HepG2 (cell line): ENCODE measurements around the gene CBR4. TPM values are rescaled to one million over a fixed set of nuclear protein-coding genes. Genes with fewer than 3 reads are reported as not detected.

Experiments
- ARID3A ChIP-seq: IDR thresholded peaks from 2 replicates; pipeline ENCODE4 v1.6.1; 2012; ENCODE audit warnings: low read depth, low read length, improper control_type of control experiment
- ATF1 ChIP-seq: IDR thresholded peaks from 2 replicates; pipeline ENCODE4 v1.6.1; 2016; ENCODE audit warnings: mild to moderate bottlenecking, control low read depth
- CEBPB ChIP-seq: IDR thresholded peaks from 2 replicates; pipeline ENCODE4 v1.6.1; 2011; ENCODE audit warnings: low read depth, low read length, improper control_type of control experiment, borderline replicate concordance
- FOSL2 ChIP-seq: sonication (generic); formaldehyde crosslinking; IDR thresholded peaks from 2 replicates; pipeline ENCODE4 v1.4.0; 2020; ENCODE audit warnings: missing genetic modification reagents
- GTF2F1 ChIP-seq: fragments of 150-350 bp; IDR thresholded peaks from 2 replicates; pipeline ENCODE4 v1.6.1; 2014; ENCODE audit warnings: low read length
- HDAC2 ChIP-seq: sonication (generic); formaldehyde crosslinking; IDR thresholded peaks from 2 replicates; pipeline ENCODE4 v1.4.0; 2020; ENCODE audit warnings: missing genetic modification reagents
- HHEX ChIP-seq: IDR thresholded peaks from 2 replicates; pipeline ENCODE4 v1.6.1; 2016; ENCODE audit warnings: control low read depth
- HNF4A ChIP-seq: sonication (generic); formaldehyde crosslinking; IDR thresholded peaks from 2 replicates; pipeline ENCODE4 v1.4.0; 2020; ENCODE audit warnings: missing genetic modification reagents
- IKZF4 ChIP-seq: sonication (generic); formaldehyde crosslinking; IDR thresholded peaks from 2 replicates; pipeline ENCODE4 v1.5.1; 2020; ENCODE audit warnings: borderline replicate concordance, mild to moderate bottlenecking, low read depth, missing genetic modification reagents; ENCODE audit errors: not compliant biosample characterization
- MED1 ChIP-seq: sonication (generic); formaldehyde crosslinking; IDR thresholded peaks from 2 replicates; pipeline ENCODE4 v1.4.0; 2020; ENCODE audit warnings: missing genetic modification reagents
- NFE2L2 ChIP-seq: fragments of 150-350 bp; IDR thresholded peaks from 2 replicates; pipeline ENCODE4 v1.6.1; 2014; ENCODE audit warnings: low read length
- NR1H2 ChIP-seq: sonication (generic); formaldehyde crosslinking; IDR thresholded peaks from 2 replicates; pipeline ENCODE4 v1.8.1; 2022; ENCODE audit warnings: low read depth, missing genetic modification reagents, borderline replicate concordance
- SRSF1 ChIP-seq: fragments of 200-400 bp; formaldehyde crosslinking; optimal IDR thresholded peaks from 2 replicates; pipeline ENCODE3; 2017; ENCODE audit warnings: mild to moderate bottlenecking, low read depth, low read length, moderate library complexity
- TBL1XR1 ChIP-seq: fragments of 150-350 bp; IDR thresholded peaks from 2 replicates; pipeline ENCODE4 v1.6.1; 2014; ENCODE audit warnings: borderline replicate concordance, low read length; ENCODE audit not compliant: partially characterized antibody
- THAP11 ChIP-seq: IDR thresholded peaks from 2 replicates; pipeline ENCODE4 v1.6.1; 2016; ENCODE audit warnings: missing biosample characterization, missing genetic modification reagents
- ZBTB7A ChIP-seq: sonication (generic); formaldehyde crosslinking; IDR thresholded peaks from 2 replicates; pipeline ENCODE4 v1.8.0; 2022; ENCODE audit warnings: mild to moderate bottlenecking, missing genetic modification reagents
- ZFP62 ChIP-seq: sonication (generic); formaldehyde crosslinking; IDR thresholded peaks from 2 replicates; pipeline ENCODE4 v1.4.0; 2020; ENCODE audit warnings: missing genetic modification reagents
- ZNF407 ChIP-seq: sonication (generic); formaldehyde crosslinking; IDR thresholded peaks from one replicate; pipeline ENCODE4 v1.5.1; 2020; ENCODE audit warnings: mild to moderate bottlenecking, missing genetic modification reagents; ENCODE audit errors: not compliant biosample characterization
- ZNF770 ChIP-seq: sonication (generic); formaldehyde crosslinking; IDR thresholded peaks from 2 replicates; pipeline ENCODE4 v1.5.0; 2020; ENCODE audit warnings: mild to moderate bottlenecking, missing genetic modification reagents
- ZSCAN31 ChIP-seq: sonication (generic); formaldehyde crosslinking; IDR thresholded peaks from 2 replicates; pipeline ENCODE4 v1.5.0; 2020; ENCODE audit warnings: low read depth, mild to moderate bottlenecking, missing genetic modification reagents
- polyA plus RNA-seq, 8 experiments: library from polyadenylated mRNA; depleted of rRNA in 3 of 8; stranded (reverse) in 7 of 8; unstranded in 1 of 8; fragments of >200 nt; fragmentation: Illumina TruSeq in 4 of 8; extraction: Trizol in 4 of 8; gene quantifications; 2 replicates each; pipeline versions ENCODE4 v1.2.1 to v1.2.3, GENCODE V29; 2011 to 2016; ENCODE audit warnings: low read depth in 4 of 8, missing spikeins in 1 of 8, mixed read lengths in 1 of 8; ENCODE audit not compliant: insufficient read depth in 1 of 8
- total RNA-seq, 5 experiments: library from RNA; depleted of rRNA; stranded (reverse); fragments of >200 nt; fragmentation: Illumina TruSeq; extraction: Trizol; gene quantifications; 2 replicates each; pipeline ENCODE4 v1.2.3, GENCODE V29; 2016; ENCODE audit warnings: low read depth in 1 of 5

The CBR4 gene
- total and polyA plus RNA-seq, 2 of the 13 experiments (the other 11 are each of a cell fraction or from before 2014, with no cell fraction given) = 7.3 to 20.7 TPM

- TF ChIP-seq ARID3A (peak; percentile 32; the same call in 1 of the 2 replicates), ATF1 (CRISPR knock-in tag) (no peak), GTF2F1 (no peak), MED1 (peak; percentile 11; the same call in 1 of the 2 replicates), ZFP62 (CRISPR knock-in tag) (no peak), ZBTB7A (CRISPR knock-in tag) (0 out of 2 replicates have a peak, but pooled peaks have one; percentile 28), CEBPB (peak; percentile 69; the same call in 1 of the 2 replicates), ZNF770 (CRISPR knock-in tag) (peak; percentile 99), ZSCAN31 (CRISPR knock-in tag) (no peak), IKZF4 (CRISPR knock-in tag) (no peak), ZNF407 (CRISPR knock-in tag) (no peak), FOSL2 (CRISPR knock-in tag) (peak; percentile 49), HNF4A (peak; percentile 66), NR1H2 (CRISPR knock-in tag) (no peak), HDAC2 (no peak), TBL1XR1 (no peak), SRSF1 (no peak), THAP11 (CRISPR knock-in tag) (peak; percentile 49; the same call in 1 of the 2 replicates), HHEX (CRISPR knock-in tag) (no peak), NFE2L2 (peak; percentile 53)
These were observed 2.0 kb upstream of the CBR4 start (continued) for GRCh38 chr4:169012049-169012448.
